ENCODE measurements around the gene RABGAP1L.
"Not testable (repeated sequence)": the region's sequence is repeated elsewhere in the genome, so short reads cannot be mapped to it uniquely, and the experiment has no call there.

The RABGAP1L gene

DNA sequence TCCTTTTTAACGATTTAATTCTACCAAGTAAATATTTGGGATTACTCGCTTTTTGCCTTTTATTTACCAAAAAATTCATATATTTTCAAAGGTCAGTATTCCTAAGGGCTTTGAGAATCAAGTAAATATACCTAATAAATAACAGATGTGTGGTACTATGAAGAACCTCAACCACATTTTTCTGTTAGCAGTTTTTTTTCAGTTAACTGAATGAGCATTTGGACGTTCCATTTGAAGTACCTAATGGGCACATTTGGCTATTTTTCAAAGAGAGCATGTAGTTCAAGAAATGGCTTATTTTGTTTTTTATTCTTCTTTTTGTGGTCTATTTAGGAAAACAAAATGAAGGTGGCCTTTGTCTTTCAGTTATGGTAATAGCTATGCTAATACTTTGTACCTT, 541.5 kb downstream of the RABGAP1L start:
- FAIRE-seq (no peak), DNase-seq (ENCODE audit: low spot score) (no peak)

DNA sequence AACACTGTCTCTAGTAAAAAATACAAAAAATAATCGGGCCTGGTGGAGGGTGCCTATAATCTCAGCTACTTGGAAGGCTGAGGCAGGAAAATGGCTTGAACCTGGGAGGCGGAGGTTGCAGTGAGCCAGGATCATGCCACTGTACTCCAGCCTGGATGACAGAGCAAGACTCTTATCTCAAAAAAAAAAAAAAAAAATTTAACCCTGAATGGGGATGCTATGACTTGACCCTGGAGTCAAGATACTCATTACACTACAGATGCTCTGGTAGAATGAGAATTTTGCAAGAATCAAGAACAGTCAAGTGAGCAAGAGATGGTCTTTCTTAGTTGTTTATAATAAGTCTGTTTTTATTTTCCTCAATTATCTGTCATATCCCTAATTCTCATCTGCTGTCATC, 542.2 kb downstream of the RABGAP1L start:
- FAIRE-seq (no peak), DNase-seq (ENCODE audit: low spot score) (no peak)

DNA sequence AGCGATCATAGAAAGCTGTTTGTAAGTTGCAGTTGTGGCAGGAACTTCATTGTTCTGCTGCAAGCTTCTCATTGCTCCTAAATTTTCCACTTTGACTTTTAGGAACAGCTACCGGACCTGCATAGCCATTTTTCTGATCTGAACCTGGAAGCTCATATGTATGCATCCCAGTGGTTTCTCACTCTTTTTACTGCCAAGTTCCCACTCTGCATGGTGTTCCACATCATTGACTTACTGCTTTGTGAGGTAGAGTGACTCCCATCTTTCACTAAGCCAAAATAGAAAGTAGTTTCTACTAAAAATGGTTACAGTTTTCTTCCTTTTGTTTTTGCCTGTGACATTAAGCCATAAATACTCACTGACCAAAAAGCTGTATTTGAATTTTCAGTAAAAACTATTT, 542.7 kb downstream of the RABGAP1L start:
- DNase-seq (ENCODE audit: low spot score) (no peak), FAIRE-seq (no peak)

DNA sequence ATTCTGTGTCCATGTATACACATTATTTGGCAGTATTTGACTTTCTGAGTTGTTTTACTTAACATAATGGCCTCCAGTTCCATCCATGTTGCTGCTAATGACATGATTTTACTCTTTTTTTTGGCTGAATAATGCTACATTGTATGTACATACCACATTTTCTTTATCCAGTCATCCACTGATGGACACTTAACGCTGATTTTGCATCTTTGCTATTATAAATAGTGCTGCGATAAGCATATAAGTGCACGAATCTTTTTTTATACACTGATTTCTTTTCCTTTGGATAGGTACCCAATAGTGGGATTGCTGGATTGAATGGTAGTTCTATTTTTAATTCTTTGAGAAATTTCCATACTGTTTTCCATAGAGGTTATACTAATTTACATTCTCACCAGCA, 544.0 kb downstream of the RABGAP1L start:
- FAIRE-seq = no peak
- no peak for DNase-seq (ENCODE audit: low spot score)

DNA sequence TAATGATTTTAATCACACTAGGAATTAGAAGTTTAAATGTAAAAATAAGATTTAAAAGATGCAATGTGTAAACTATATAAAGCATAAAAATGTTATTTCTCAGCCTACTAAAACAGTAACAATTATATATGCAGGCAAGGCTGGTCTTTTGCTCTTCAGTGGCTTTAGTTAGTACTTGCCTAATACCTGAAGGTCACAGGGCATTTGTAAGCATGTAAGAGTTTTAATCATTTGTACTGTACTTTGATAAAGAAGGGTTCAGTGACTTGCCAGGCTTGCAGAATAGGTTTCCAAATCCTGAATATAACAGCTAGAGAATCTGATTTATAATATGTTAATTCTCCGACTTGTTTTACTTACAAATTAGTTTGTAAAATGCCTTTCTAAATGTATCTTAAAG, 545.0 kb downstream of the RABGAP1L start:
- DNase-seq (ENCODE audit: low spot score) = no peak
- no peak for FAIRE-seq

DNA sequence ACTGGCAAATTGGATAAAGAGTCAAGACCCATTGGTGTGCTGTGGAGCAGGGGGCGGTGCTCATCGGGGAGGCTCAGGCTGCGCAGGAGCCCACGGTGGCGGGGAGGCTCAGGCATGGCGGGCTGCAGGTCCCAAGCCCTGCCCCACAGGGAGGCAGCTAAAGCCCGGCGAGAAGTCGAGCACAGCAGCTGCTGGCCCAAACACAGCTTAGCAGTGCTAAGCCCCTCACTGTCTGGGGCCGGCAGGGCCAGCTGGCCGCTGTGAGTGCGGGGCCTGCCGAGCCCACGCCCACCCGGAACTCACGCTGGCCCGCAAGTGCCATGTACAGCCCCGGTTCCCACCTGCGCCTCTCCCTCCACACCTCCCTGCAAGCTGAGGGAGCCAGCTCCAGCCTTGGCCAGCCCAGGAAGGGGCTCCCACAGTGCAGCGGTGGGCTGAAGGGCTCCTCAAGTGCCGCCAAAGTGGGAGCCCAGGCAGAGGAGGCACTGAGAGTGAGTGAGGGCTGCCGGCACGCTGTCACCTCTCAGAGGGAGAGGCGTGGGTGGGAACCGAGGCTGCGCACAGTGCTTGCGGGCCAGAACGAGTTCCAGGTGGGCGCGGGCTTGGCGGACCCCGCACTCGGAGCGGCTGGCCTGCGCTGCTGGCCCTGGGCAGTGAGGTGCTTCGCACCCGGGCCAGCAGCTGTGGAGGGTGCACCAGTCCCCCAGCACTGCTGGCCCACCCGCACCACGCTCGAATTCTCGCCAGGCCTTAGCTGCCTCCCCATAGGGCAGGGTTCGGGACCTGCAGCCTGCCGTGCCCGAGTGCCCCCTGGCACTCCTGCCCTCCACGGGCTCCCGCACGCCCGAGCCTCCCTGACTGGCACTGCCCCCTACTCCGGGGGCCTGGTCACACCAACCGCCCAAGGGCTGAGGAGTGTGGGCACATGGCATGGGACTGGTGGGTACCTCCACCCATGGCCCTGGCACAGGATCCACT, 551.8 kb downstream of the RABGAP1L start:
- no peak for FAIRE-seq
- DNase-seq (ENCODE audit: low spot score) = no peak

DNA sequence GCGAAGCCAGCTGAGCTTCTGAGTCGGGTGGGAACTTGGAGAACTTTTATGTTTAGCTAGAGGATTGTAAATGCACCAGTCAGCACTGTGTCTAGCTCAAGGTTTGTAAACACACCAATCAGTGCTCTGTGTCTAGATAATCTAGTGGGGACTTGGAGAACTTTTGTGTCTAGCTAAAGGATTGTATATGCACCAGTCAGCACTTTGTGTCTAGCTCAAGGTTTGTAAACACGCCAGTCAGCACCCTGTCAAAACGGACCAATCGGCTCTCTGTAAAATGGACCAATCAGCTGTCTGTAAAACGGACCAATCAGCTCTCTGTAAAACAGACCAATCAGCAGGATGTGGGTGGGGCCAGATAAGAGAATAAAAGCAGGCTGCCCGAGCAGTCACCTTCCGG, 552.5 kb downstream of the RABGAP1L start:
- not testable (repeated sequence) for FAIRE-seq; DNase-seq (ENCODE audit: low spot score)

DNA sequence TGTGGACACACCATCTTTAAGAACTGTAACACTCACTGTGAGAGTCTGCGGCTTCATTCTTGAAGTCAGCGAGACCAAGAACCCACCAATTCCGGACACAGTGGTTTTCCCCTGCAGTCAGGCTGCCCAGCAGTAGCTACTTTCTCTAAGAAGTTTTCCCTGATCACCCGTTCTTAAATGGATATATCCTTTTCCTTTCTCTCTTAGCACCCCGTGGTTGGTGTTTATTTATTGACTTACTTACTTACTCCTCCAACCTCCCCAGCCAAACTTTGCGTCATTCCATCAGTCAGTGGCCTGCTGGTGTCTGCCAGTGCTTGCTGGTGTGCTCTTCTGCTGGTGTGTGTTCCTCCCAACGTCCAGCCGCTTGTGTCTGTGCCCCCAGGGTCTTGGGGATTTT, 553.2 kb downstream of the RABGAP1L start:
- FAIRE-seq = no peak

DNA sequence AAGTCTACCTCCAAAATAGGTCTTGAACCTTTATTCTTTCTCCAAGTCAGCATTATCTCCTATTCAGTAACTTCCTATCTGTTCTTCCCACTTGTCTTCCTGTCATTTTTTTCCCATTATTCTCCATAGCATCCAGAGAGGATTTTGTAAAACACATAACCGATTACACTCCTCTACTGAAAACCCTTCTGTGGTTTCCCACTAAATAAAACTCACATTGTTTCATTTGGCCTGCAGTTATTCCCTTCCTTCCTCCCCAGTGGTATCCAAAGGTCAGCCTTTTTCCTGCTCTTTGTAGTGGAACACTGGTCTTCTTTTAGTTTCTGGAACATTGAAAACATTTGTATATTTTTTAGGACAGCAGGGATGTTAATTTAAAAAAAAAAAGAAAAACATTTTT, 554.5 kb downstream of the RABGAP1L start:
- DNase-seq (ENCODE audit: low spot score) (no peak), FAIRE-seq (no peak)

More for the DNA sequence above, 553.2 kb downstream of the RABGAP1L start:
- no peak for DNase-seq (ENCODE audit: low spot score)

DNA sequence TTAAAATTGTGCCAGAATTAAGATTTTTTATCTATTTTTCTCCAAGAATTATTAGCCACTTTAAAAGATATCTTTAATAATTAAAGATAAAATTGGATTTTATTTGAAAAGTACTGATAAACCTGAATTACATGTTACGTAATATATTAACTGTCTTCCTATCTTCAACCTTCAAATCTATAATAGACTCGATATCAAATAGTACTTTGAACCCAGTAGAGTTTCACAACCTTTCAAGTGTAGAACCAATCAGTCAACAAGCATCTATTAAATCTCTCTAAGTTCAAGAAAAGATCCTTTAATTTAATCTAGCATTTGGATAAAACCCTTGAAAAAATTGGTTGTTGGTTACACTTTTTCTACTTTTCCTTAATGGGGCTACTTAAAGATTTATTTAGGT, 559.9 kb downstream of the RABGAP1L start:
- no peak for FAIRE-seq
- DNase-seq (ENCODE audit: low spot score) = no peak

DNA sequence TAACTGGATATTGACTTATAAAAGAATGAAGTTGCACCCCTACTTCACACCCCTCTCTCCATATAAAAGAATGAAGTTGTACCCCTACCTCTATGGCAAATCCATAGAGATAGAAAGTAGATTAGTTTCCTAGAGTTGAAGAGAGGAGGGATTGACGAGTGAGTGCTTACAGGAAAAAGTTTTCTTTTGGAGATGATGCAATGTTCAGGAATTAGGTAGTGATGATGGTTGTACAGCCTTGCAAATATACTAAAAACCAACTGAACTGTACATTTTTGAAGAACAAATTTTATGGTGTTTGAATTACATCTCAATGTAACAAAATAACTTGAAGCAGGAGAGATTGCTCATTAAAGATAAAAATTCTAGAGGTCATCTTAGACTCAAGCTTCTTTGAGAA, 561.3 kb downstream of the RABGAP1L start:
- FAIRE-seq = no peak
- no peak for DNase-seq (ENCODE audit: low spot score)

DNA sequence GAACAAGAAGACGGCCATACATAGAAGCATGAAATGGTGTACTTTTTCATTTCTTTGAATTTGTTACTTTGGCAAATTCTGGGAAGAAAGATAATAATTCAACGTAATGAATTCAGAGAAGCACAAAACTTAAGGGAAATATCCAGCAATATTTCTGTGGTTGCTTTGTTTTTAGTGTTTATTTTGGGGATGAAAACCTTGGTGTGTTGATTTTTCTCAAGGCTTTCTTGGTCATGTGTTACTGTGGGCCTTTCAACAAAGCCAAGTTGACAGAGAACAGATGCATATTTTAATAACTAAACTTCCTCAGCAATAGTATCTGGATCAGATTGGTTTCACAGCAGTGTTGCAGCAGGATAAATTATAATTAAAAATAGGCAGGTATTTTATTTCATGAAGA, 561.9 kb downstream of the RABGAP1L start:
- DNase-seq (ENCODE audit: low spot score) (no peak), FAIRE-seq (no peak)

DNA sequence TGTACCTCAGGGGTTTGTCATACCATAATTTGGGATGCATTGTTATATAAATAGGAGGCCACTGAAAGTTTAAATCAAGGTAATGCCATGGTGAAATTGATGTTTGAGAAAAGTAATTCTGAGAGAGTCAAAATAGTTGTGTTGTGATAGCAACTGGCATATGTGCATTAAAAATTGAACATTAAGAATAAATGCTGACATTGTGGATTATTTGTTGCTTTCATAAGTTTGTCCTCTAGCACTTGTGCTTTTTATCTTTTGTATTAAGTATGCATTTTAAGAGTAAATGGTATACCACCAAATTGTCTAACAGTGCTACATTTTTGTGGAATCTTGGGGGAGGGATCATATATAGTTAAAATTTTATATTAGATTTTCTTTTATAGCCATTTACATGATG, 564.5 kb downstream of the RABGAP1L start:
- DNase-seq (ENCODE audit: low spot score) (no peak), FAIRE-seq (no peak)

DNA sequence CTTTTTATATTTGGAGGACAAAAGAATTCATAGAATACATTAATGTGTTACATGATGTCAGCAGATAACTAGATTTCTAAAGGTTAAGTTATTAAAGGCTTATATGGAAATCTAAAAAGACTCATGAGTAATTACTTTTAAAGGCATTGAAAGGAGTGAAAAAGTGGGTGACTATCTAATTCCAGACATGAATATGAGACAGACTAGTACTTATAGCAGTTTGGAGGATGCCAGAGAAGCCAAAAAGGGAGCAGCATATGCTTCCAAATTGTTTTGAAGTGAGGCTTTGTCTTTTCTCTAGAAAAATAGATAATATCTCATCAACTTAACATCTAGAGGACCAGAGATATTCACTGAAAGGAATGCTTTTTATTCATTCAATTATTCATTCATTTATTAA, 564.9 kb downstream of the RABGAP1L start:
- no peak for DNase-seq (ENCODE audit: low spot score)
- FAIRE-seq = no peak

DNA sequence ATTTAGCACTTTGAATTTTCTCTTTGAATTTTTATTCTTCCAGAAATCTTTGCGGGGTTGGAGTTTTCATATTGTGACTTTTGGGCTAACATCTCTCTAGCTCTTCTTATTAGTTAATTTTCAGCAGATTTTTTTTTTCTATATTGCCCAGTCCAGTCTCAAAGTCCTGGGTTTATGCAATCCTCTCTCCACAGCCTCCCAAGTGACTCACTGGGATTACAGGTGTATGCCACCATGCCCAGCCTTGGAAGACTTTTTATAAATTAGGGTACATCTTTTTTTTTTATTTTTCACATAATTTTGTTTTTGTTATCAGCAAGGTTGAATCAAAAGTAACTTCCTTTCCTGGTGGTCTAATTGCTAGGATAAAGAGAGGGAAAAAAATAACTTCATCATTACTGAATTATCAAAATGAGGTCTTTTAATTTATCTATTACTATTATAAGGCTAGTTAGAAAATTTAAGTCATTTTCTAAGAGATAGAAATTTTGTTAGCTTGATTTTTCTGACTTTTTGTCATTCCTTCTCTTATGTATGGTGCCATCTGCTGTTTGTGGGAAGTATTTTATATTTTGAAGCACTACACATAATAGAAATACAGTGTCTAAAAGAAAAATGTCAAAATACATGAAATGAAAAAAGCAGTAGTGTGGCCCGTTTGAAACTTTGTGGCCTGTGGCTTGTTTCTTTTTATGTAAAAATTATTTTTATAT, 567.0 kb downstream of the RABGAP1L start:
- FAIRE-seq = peak; percentile 81
- DNase-seq (ENCODE audit: low spot score) = peak; percentile 34

DNA sequence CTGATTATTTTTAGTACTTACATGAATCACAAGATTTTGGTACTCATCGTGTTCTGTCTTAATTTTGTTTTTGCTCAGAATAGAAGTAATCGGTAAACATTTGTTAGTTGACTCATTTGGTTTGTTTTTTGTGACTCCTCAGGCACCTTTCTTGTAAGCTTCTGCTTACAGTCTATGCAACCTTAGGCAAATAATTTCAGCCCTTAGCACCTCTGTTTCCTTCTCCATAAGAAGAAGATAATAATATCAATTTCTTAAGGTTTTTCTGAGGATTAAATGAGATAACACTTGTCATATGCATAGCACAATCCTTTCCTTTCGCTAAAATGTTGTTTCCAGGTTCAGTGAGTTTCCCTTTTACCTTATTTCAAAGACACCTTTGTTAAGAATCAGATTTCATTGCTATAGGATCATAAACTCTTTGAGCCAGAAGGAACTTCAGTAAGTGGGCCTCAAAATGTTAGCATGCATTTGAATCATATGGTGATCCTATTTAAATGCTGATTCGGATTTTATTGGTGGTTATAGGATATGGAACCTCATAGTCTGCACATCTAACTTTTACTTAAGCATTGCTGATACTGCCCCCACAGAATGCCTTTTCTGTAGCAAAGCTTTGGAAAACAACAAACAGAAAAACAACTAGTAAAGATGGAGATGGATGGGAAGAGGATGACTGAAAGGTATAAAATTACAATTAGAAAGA, 567.7 kb downstream of the RABGAP1L start:
- no peak for DNase-seq (ENCODE audit: low spot score)
- FAIRE-seq = no peak

DNA sequence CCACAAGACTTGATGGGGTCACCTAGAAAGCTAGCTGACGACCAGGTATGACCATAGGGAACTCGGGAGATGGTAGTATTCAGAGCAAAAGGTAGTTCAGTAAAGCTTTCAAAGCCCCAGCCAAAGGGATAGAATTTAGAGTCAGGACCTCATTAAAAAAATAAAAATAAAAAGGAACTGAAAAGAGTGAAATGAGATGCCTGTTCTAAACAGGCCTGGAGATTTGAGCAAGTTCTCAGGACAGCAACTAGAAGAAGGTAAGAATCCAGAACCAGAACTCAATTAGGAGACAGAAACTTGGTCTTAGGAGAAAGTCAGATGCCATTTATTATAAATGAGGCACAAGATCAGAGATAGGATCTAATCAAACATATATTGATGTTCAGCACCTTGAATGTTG, 575.0 kb downstream of the RABGAP1L start:
- no peak for FAIRE-seq
- DNase-seq (ENCODE audit: low spot score) = no peak

DNA sequence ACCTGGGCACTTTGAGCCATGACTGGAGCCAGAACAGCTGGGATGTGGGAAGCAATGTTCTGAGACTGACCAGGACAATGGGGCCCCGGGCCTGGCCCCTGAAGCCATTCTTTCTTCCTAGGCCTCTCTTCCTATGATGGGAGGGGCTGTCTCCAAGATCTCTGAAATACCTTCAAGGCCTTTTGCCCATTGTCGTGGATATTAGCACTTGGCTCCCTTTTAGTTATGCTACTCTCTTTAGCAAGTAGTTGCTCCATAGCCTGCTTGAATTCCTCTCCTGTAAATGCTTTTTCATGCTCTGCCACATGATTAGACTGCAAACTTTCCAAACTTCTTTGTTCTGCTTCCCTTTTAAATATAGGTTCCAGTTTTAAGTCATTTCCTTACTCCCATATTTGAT, 577.5 kb downstream of the RABGAP1L start:
- DNase-seq (ENCODE audit: low spot score) (no peak), FAIRE-seq (no peak)

DNA sequence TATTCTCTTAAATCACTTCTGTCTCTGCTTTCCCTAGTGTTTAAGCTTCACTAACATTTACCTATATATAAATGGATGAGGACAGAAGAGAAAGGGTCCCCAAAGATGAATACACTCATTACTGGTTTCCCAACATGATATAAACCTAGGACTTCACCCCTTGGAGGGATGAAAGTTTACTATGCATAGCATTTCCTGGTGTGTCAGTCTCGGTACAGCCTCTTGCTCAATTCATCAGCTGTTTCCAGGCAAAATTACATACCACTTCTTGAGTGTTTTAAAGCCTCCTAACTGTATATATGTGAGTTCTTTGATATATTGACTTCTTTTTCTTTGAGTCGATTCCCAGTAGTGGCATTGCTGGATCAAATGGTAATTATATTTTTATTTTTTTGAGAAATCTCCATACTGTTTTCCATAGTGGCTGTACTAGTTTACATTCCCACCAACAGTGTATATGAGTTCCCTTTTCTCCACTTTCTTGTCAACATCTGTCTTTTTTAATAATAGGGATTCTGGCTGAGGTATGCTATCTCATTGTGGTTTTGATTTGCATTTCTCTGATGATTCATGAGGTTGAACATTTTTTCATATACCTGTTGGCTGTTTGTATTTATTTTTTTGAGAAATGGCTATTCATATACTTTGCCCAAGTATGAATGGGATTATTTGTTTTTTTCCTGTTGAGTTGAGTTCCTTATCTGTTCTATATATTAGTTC, 581.1 kb downstream of the RABGAP1L start:
- DNase-seq (ENCODE audit: low spot score) (no peak), FAIRE-seq (no peak)

DNA sequence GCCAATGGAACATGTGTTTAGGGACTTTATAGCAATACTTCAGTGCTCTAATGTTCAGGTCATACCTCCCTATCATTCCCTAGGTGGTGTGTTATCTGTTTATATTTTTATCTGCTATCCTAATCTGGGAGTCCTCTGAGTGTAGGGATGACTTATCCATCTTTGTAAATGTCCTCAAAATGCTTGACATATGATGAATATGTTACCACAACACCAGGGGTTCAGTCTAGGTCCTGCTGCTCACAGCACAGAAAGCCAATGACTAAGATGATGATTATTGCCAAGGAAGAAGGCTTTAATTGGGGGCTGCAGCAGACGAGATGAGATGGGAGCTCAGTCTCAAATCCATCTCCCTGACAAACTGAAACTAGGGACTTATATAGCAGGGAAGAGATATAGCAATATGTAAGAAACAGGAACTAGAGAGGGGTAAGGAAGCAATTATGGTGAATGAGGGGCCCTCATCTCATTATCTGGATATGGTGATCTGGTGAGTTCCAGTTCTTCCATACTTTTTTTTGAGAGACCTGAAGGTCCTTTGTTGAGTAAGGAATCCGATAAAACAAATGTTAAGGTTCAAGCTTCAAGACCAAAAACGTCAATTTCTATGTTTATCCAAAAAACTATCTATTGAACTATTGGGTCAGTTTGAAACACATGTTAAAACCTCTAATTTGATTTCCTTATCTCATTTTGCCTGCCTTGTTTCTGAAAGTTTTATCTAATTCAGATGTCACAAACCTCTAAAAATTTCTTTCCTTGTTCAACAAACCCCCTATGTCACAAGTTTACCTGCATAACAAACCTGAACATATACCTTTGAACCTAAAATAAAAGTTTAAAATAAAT, 583.7 kb downstream of the RABGAP1L start:
- DNase-seq (ENCODE audit: low spot score) (no peak), FAIRE-seq (no peak)
